ENCODE measurements around the gene SEZ6. TPM values are rescaled to one million over a fixed set of nuclear protein-coding genes. Genes with fewer than 3 reads are reported as not detected.

SEZ6 gene
- total RNA-seq, 1 donor from 2014 or later, result 0.72 TPM

GRCh38 chr17:28906276-28906675 lies 99.6 kb downstream of the SEZ6 start:
- peaks cover 17% of the 10 kb centered on the region for H3K36me3 Mint-ChIP-seq (ENCODE audit: low read depth)
- peaks cover 27% of the 10 kb centered on the region for H3K4me1 Mint-ChIP-seq
- H3K27ac Mint-ChIP-seq (ENCODE audit: unreplicated experiment), result peak overlapping the region; percentile 83
- no peak for DNase-seq (ENCODE audit: low read depth, low spot score)
- TF ChIP-seq, protein P1, sequence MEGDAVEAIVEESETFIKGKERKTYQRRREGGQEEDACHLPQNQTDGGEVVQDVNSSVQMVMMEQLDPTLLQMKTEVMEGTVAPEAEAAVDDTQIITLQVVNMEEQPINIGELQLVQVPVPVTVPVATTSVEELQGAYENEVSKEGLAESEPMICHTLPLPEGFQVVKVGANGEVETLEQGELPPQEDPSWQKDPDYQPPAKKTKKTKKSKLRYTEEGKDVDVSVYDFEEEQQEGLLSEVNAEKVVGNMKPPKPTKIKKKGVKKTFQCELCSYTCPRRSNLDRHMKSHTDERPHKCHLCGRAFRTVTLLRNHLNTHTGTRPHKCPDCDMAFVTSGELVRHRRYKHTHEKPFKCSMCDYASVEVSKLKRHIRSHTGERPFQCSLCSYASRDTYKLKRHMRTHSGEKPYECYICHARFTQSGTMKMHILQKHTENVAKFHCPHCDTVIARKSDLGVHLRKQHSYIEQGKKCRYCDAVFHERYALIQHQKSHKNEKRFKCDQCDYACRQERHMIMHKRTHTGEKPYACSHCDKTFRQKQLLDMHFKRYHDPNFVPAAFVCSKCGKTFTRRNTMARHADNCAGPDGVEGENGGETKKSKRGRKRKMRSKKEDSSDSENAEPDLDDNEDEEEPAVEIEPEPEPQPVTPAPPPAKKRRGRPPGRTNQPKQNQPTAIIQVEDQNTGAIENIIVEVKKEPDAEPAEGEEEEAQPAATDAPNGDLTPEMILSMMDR (conservative IDR thresholded peaks at IDR 0.05), result no peak
- no peaks in the 10 kb centered on the region for H3K9me3 Mint-ChIP-seq
- H3K4me3 Mint-ChIP-seq, result no peak overlapping the region
- H3K27me3 Mint-ChIP-seq (ENCODE audit: low read depth), result no peaks in the 10 kb centered on the region

Other genes with a start within 250 kb of the SEZ6 start
- gene FAM222B, start 163.2 kb downstream of the SEZ6 start, total RNA-seq, result 29.6 and 33.0 TPM in 2 replicates
- gene ERAL1, start 151.0 kb downstream of the SEZ6 start, total RNA-seq, result 63.0 and 64.4 TPM in 2 replicates
- gene FLOT2, start 108.3 kb downstream of the SEZ6 start, total RNA-seq, result 132 and 133 TPM in 2 replicates
- 28.7 and 32.6 TPM in 2 replicates for gene DHRS13, start 103.0 kb downstream of the SEZ6 start, total RNA-seq
- gene PHF12, start 54.5 kb downstream of the SEZ6 start, total RNA-seq, result 60.8 and 64.7 TPM in 2 replicates
- gene PIPOX, start 37.1 kb upstream of the SEZ6 start, total RNA-seq, result 3.3 and 4.1 TPM in 2 replicates
- gene MYO18A, start 174.4 kb upstream of the SEZ6 start, total RNA-seq, result 43.1 and 48.2 TPM in 2 replicates
- 1.9 and 2.4 TPM in 2 replicates for gene CRYBA1, start 240.8 kb upstream of the SEZ6 start, total RNA-seq

Measured in neural crest cell (in vitro differentiated cells).